GM10847 (cell line): ENCODE measurements around the gene CTDSP2.

ENCODE experiments used
- POLR2A ChIP-seq: IDR thresholded peaks from 2 replicates; pipeline ENCODE4 v1.6.1; 2011; ENCODE audit not compliant: insufficient read length; ENCODE audit errors: extremely low read depth

The CTDSP2 gene

DNA sequence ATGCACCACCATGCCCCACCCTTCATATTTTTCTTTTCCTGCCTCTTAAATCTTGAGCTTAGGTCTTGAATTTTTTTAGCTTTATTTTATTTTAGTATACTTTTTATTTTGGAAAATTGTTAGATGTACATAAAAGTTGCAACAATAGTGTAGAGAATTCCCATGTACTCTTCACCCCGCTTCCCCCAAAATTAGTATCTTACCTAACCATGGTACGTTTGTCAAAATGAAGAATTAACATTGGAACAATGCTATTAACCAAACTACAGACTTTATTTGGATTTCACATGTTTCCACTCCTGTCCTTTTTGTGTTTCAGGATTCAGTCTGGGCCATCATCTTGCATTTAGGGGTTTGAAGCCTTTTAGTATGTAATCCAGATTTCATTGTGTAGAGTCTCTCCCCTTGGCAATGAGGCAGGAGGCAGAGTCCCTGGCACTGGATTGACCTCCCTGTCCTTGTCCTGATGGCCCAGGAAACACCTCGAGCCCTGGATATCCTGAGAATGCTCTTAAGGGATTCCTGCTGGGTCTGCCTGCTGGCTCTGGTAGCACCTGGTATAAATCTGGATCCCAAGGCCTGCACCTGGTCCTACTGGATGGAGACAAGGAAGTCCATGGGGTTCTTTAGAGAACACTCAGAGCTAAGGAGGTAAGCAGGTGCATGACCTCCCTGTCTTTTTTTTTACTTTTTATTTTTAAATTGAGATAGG, 19.9 kb upstream of the CTDSP2 start:
- no peak for TF ChIP-seq POLR2A

DNA sequence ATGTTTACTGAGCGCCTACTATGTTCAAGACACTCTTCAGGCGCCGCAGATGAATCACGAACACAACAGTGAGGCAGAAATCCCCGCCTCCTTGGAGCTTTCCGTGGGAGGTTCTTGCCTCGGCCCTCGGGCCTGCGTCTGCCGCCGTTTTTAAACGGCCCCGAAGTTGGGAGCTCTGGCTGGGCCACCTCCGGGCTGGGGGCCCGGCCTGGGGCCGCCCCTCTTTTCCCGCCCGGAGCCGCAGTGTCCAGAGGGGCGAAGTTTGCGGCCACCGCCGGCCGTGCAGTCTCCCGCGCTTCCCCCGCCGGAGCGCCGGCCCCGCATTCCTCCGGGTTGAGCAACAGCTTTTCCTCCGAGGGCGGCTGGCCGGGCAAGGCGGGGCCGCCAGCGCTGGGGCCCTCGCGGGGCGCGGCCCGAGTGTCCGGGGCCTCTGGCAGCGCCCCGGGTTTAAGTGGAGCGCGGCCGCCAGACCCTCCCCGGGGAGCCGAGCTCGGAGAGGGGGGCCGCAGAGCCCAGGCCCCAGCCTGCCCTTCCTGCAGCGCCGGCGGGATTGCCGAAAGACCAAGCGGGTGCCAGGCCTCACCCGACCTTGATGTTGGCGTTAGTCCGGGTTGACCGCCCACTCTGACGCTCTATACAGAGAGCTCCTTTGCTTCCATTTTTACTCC, 18.7 kb upstream of the CTDSP2 start:
- TF ChIP-seq POLR2A = no peak

DNA sequence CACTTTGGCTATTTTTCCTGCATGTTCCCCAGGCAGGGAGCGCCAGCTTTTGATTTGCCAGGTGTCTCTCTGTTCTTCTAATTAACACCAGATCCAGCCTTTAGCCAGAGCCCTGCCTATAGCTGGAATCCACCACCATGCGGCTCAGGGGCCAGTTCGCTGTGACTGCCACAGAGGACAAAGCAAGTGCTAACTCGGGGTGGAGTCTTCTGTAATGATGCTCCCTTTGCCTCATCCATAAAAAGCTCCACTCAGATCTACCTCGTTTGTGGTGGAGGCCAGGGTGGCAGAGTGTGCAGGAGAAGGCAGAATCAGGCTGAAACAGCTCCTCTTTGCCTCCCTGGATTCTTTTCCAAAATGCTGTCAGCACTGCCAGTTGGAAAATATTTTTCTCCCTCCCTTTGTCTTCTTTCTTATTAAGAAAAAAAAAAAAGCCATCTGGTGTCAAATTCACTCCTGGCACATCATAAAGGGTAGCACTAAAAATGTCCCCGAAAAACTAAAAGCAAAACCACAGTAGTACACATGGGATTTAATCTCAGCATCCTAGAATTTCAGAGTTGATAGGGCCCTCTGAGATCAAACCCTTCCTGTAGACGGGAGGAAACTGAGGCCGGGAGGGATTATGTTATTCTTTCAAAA, 18.0 kb upstream of the CTDSP2 start:
- TF ChIP-seq POLR2A = no peak

DNA sequence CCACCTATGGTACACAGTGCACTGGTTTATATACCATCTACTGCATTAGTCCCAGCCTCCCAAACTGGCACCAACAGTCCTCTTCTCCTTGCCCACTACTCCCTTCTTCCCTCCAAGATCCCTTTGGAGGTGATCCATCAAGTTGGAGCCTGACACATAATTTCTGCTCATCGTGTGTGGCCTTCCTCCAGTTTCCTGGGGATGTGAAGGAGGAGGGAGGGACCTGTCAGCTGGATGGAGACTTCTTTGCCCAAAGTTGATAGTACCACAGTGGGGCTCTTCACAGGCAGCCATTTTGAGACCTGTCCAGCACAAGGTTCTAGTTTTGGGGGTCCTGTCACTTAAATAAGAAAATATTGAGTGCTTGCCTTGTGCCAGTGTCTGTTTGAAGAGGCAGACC, 17.1 kb upstream of the CTDSP2 start:
- TF ChIP-seq POLR2A = no peak

DNA sequence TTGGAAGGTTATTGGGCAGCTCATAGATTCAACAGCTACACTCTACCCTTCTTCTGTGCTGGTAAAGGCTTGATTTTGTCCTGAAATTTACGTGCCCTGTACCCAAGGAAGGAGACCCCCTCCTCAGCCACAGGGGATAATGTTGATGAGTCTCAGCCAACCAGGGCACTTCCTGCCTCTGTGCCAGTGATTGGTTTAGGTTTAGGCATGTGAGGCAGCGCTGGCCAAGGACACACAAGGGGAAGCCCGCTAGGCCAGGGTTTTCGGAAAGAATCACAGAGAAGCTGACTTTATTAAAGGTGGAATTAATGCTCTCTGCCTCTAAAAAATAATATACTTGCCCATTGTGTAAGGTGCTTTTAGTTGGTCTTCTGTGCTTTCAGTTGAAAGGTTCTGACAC, 15.4 kb upstream of the CTDSP2 start:
- no peak for TF ChIP-seq POLR2A

DNA sequence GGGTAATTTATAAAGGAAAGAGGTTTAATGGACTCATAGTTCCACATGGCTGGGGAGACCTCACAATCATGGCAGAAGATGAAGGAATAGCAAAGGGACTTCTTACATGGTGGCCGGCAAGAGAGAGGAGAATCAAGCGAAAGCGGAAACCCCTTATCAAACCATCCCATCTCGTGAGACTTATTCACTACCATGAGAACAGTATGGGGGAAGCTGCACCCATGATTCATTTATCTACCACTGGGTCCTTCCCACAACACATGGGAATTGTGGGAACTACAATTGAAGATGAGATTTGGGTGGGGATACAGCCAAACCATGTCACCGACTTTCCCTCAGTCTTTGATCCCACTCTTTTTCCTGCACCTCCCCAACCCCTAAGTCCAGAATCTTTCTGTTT, 12.6 kb upstream of the CTDSP2 start:
- TF ChIP-seq POLR2A = no peak

DNA sequence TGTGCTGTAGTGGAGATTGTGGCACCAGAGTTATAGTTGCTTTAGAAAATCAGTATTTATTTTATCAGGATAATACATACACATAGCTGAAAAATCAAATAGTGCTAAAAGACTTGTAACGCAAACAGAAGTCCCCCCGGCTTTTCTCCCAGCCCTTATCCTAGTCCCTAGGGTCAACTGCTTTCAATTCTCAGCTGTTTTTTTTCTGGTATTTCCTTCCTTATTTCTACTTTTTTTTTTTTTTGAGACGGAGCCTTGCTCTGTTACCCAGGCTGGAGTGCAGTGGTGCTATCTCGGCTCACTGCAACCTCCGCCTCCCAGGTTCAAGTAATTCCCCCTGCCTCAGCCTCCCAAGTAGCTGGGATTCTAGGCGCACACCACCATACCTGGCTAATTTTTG, 8.4 kb upstream of the CTDSP2 start:
- TF ChIP-seq POLR2A = no peak

DNA sequence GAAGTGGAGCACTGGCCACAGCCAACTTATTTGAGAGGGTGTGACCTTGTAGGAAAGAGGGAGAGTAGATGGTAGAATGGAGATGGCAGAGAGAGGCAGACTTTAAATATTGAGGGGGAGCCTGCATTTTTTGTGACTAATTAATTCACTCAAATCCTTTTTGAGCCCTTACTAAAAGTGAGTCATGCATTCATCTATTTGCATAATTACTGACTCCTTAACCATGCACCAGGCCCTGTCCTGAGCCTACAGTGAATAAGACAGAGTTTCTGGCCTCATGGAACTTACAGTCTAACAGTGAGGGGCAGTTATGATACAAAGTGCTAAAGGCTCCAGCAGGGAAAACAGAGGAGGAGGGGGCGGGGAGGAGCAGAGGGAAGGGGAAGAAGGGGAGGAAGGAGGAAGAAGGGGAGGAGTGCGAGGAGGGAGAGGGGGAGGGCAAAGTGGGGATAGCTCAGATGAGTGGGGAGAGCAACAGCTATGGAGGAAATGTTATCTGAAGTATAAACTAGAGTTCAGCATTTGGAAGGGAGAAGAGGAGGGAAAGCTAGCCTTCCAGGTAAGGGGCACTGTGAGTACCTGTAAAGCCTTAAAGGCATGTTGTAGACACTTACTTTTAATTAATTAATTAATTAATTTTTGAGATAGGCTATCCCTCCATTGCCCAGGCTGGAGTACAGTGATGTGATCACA, 7.5 kb upstream of the CTDSP2 start:
- TF ChIP-seq POLR2A = no peak

DNA sequence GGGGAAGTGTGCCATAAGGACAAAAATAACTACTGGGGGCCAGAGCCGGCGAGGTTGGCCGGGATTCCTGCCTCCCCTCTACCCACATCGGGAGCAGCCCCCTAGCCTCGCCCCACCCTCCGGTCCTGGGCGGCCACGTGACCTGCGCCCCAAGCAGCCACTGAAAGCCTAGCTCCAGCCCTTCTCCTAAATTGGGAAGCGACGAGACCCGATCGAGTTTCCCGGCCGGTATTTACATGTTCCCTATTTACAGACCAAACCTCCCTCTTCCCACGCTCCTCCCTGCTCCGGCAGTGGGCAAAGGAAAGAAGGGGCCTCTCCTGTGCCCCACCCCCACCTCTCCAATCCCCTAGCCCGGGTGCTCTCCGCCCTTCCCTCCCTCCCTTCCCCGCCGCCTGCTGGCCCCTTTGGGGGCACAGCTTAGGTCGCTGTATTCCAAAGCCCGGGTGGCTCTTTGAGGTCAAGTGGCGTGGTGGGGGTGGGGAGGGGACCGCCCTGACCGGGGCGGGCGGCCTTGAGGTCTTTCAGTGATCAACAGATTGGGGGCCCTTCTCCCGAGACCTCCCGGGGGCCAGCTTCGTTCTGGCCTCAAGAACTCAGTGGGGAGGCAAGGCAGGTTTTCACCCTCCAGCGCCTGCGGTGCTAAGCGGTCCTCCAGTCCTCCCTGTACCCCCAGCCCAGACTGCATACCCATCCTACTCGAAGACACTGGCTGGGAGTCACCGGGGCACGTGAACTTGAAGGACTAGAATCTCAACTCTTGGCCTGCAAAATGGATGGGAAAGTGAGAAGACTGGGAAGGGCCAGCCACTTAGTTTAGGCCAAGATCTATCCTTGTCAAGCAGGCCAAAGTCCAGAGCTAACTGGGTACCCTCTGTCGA, 6.3 kb upstream of the CTDSP2 start:
- no peak for TF ChIP-seq POLR2A

DNA sequence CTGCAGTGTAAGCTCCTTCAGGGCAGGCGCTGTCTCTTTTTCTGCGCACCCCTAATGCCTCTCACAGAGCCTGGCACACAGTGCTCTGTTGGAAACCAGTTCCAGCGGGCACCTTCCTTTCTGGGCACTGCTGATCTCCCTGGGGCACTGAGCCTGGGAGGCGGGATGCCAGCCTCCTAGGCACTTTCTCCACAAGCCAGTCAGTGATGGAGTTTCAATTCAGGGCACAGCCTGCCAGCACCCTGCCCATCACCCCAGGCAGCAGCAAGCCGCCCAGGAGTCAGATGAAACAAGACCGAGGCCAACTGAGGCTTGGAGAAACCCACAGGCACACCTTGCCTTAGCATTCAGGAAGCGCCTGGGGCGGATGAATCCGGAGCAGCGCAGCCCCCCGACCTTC, 5.7 kb upstream of the CTDSP2 start:
- TF ChIP-seq POLR2A = no peak

DNA sequence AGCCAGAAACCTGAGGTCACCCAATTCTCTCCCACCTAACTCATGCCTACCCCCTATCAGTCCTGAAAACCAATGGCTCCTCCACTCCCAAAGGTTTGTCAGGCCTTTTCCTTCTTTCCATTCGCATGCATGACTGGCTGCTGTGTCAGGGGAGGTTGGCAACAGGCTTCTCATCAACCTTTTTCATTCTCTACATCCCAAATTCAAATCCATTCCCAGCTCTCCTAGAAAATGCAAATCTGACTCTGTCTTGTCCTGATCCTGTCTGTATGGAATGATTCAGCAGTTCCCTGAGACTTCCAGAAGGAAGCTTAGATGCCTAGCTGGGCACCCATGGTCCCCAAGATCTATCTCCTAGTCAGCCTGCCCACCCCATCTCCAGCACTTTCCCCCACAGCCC, 5.0 kb upstream of the CTDSP2 start:
- no peak for TF ChIP-seq POLR2A

DNA sequence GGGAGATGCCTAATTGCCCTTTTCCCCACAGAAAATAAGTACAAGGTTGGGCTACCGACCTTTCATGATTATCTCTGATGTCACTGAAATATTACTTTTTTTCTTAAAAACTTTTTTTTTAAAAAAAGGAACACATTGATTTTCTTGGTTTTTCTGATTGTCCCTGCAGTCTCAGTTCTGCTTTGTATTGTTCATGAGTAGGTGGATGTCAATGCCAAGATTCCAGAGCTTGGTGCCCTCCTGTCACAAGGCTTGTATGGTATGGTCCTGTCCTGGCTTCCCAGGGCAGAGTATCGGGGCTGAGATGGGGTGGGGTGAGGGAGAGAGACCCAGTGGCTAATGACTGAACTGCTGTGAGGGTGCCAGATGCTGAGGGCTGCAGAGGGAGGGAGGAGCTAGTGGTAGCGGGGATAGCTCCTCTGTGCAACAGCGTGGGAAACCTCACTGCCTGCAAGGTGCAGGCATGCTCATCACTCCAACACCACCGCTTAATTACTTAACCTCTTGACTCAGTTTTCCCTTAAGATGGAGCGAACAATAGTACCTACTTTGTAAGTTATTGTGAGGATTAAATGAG, 4.4 kb upstream of the CTDSP2 start:
- TF ChIP-seq POLR2A = no peak

DNA sequence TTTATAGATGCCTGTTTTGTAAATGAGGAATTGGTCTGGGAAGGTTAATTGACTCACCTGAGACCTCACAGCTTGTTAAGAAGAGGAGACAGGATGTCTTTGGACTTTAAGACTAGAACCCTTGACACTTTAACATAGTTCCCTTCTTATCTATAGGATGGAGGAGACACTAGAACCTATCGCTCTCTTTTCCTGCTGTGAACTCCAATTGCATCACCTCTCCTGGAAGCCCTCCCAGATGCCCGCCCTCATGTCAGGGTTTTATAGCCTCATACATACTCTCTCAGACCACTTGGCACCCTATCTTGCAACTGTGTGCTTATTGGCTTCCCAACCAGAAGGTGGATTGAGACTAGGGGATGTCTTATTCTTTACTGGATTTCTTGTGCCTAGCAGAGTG, 2.5 kb upstream of the CTDSP2 start:
- TF ChIP-seq POLR2A = no peak

DNA sequence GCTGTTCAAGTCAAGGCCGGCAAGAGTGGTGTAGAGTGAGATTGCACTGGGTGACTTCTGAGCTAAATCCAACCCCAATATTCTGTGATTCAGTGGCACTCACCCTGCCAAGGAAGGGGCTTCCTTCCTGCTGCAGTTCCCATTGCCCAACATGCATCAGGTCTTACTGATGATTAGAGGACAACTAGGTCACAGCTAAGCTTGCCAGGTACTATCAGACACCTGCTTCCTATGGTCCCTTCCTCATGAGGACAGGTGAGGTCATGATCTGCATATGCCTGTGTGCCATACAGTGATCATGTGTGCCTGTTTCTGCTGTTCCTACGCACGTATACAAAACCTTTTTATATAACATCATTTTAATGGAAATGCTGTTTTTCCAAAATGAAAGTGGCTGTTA, 1.7 kb upstream of the CTDSP2 start:
- no peak for TF ChIP-seq POLR2A

DNA sequence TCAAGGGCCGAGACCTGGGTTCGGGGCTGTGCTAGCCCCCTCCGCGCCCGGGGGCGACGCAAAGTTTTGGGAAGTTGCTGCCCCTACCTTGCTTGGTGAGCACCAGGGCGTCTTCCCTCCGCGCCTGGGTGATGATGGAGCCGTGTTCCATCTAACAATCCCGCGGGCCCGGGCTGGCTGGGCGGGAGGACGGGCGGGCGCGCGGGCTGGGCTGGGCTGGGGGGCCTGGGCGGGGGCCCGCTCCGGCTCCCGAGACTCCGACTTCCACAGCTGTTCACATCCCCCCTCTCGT, 298 bp downstream of the CTDSP2 start:
- peak; percentile 4 for TF ChIP-seq POLR2A
